MM.1S (cell line): ENCODE results near the gene SECISBP2.

Experiments
- CTCF ChIP-seq: fragments of 300-600 bp; sonication (generic); IDR thresholded peaks from 2 replicates; pipeline ENCODE4 v1.5.1; 2016; ENCODE audit warnings: antibody characterized with exemption, low read length, mixed read lengths
- EZH2 ChIP-seq: fragments of 300-600 bp; sonication (generic); optimal IDR thresholded peaks from 2 replicates; pipeline ENCODE3; 2017; ENCODE audit warnings: low read depth, mild to moderate bottlenecking, antibody characterized with exemption, low read length, mixed read lengths

- no peak for TF ChIP-seq EZH2
- TF ChIP-seq CTCF, result no peak
Observed at GRCh38 chr9:89390068-89390555, 71.8 kb downstream of the SECISBP2 start.
